DND-41 (cell line): ENCODE data around the gene TTC33.

Experiments
- ATAC-seq: fragments of 200-7000 bp; cut with Tn5 transposase; 3 replicates; pipeline ENCODE4 v1.9.1; 2021; ENCODE audit warnings: low read depth; ENCODE audit not compliant: insufficient read depth
- DNase-seq: peaks from one replicate; pipeline ENCODE4 v3.0.0-alpha.2; 2020
- H2AFZ ChIP-seq: 2 replicates; pipeline ENCODE4 v1.6.0; 2012; ENCODE audit warnings: low read depth, low read length
- H3K27ac ChIP-seq: 2 replicates; pipeline ENCODE4 v1.5.1; 2012; ENCODE audit warnings: low read length, inconsistent platforms
- H3K27me3 ChIP-seq: fragments of 200-600 bp; sonication (generic); 2 replicates; pipeline ENCODE4 v1.6.0; 2012; ENCODE audit warnings: low read length, mild to moderate bottlenecking, inconsistent platforms; ENCODE audit not compliant: insufficient read depth, poor library complexity
- H3K36me3 ChIP-seq: 2 replicates; pipeline ENCODE4 v1.5.1; 2012; ENCODE audit warnings: low read length, inconsistent platforms; ENCODE audit not compliant: insufficient read depth
- H3K4me1 ChIP-seq: 2 replicates; pipeline ENCODE4 v1.5.1; 2012; ENCODE audit warnings: mild to moderate bottlenecking, low read length; ENCODE audit not compliant: insufficient read depth
- H3K4me2 ChIP-seq: 2 replicates; pipeline ENCODE4 v1.6.0; 2012; ENCODE audit warnings: mild to moderate bottlenecking, moderate library complexity, low read length, inconsistent platforms; ENCODE audit not compliant: insufficient read depth
- H3K4me3 ChIP-seq, 2 experiments: fragments of 200-600 bp in 1 of 2; shearing (Covaris generic) in 1 of 2; 2 replicates each; pipeline ENCODE4 v1.5.1; 2012 to 2016; ENCODE audit warnings: inconsistent platforms in 2 of 2, low read length in 2 of 2, mild to moderate bottlenecking in 2 of 2, low read depth in 1 of 2, moderate library complexity in 1 of 2
- H3K79me2 ChIP-seq: 2 replicates; pipeline ENCODE4 v1.6.0; 2012; ENCODE audit warnings: low read length, inconsistent platforms; ENCODE audit not compliant: insufficient read depth
- H3K9ac ChIP-seq: 2 replicates; pipeline ENCODE4 v1.6.0; 2012; ENCODE audit warnings: low read depth, mild to moderate bottlenecking, inconsistent platforms, low read length, moderate library complexity
- H3K9me3 ChIP-seq: 2 replicates; pipeline ENCODE4 v1.5.1; 2012; ENCODE audit warnings: low read length, moderate library complexity, mild to moderate bottlenecking, inconsistent platforms; ENCODE audit not compliant: insufficient read depth, severe bottlenecking
- H4K20me1 ChIP-seq: 2 replicates; pipeline ENCODE4 v1.6.0; 2012; ENCODE audit warnings: low read length; ENCODE audit not compliant: insufficient read depth
- EZH2 ChIP-seq: IDR thresholded peaks from 3 replicates; pipeline ENCODE4 v1.6.1; 2012; ENCODE audit warnings: borderline replicate concordance, low read depth, mild to moderate bottlenecking, moderate library complexity, low read length, inconsistent platforms; ENCODE audit not compliant: severe bottlenecking
- TF ChIP-seq, protein P1 (sequence below): IDR thresholded peaks from 2 replicates; pipeline ENCODE4 v1.5.1; 2012; ENCODE audit warnings: borderline replicate concordance, low read length, moderate library complexity, mild to moderate bottlenecking; ENCODE audit not compliant: poor library complexity, severe bottlenecking; ENCODE audit errors: extremely low read depth

Gene TTC33

DNA sequence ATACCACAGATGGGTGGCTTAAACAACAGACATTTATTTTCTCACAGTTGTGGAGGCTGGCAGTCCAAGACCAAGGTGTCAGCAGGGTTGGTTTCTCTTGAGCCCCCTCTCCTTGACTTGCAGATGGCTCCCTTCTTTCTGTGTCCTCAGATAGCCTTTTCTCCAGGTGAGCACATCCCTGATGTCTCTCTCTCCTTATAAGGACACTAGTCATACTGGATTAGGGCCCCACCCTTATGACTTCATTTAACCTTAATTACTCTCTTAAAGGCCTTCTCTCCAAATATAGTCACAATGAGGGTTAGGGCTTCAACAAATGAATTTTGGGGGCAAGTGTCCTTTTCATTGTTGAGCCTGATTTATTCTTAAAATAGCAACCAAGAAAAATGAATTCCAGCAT is 61.3 kb downstream of the TTC33 start:
- Histone ChIP-seq H3K27ac (no peak overlapping the region), H3K4me2 (no peak overlapping the region), H4K20me1 (peaks cover 45% of the 10 kb centered on the region), H3K36me3 (peaks cover 63% of the 10 kb centered on the region), H3K9ac (no peak overlapping the region), H2AFZ (no peak overlapping the region), H3K27me3 (no peaks in the 10 kb centered on the region), H3K79me2 (peaks cover 57% of the 10 kb centered on the region), H3K4me3 (no peak overlapping the region), H3K9me3 (no peaks in the 10 kb centered on the region), H3K4me1 (peaks cover 20% of the 10 kb centered on the region)
- DNase-seq (no peak), ATAC-seq (peak; percentile 20; the same call in 2 of the 3 replicates)
- TF ChIP-seq EZH2: no peak
- TF ChIP-seq, protein P1, sequence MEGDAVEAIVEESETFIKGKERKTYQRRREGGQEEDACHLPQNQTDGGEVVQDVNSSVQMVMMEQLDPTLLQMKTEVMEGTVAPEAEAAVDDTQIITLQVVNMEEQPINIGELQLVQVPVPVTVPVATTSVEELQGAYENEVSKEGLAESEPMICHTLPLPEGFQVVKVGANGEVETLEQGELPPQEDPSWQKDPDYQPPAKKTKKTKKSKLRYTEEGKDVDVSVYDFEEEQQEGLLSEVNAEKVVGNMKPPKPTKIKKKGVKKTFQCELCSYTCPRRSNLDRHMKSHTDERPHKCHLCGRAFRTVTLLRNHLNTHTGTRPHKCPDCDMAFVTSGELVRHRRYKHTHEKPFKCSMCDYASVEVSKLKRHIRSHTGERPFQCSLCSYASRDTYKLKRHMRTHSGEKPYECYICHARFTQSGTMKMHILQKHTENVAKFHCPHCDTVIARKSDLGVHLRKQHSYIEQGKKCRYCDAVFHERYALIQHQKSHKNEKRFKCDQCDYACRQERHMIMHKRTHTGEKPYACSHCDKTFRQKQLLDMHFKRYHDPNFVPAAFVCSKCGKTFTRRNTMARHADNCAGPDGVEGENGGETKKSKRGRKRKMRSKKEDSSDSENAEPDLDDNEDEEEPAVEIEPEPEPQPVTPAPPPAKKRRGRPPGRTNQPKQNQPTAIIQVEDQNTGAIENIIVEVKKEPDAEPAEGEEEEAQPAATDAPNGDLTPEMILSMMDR: no peak

DNA sequence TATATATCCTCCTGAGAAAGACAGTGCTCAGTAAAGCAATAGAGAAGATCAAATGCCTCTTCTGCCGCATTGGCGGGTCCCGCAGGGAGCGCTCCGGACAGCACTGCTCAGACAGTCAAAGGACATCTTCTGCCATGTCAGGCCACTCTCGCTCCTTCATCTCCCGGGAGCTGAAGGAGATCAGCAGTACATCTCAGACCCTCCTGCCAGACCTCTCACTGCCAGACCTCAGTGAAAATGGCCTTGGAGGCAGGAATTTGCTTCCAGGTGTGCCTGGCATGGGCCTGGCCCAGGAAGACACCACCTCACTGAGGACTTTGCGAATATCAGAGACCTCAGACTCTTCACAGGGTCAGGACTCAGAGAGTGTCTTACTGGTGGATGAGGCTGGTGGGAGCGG is 63.9 kb downstream of the TTC33 start:
- peaks cover 86% of the 10 kb centered on the region for H3K36me3 ChIP-seq
- H3K27ac ChIP-seq: no peak overlapping the region
- H3K9me3 ChIP-seq: no peaks in the 10 kb centered on the region
- H3K27me3 ChIP-seq: no peaks in the 10 kb centered on the region
- ATAC-seq (no peak), DNase-seq (no peak)
- H3K79me2 ChIP-seq: peaks cover 82% of the 10 kb centered on the region
- H2AFZ ChIP-seq: no peak overlapping the region
- H4K20me1 ChIP-seq: peaks cover 67% of the 10 kb centered on the region
- no peak overlapping the region for H3K9ac ChIP-seq
- peak overlapping the region; percentile 65; the same call in 1 of the 2 replicates for H3K4me2 ChIP-seq
- no peak overlapping the region for H3K4me3 ChIP-seq
- TF ChIP-seq, protein P1: no peak
- no peak for TF ChIP-seq EZH2
- peaks cover 45% of the 10 kb centered on the region for H3K4me1 ChIP-seq

DNA sequence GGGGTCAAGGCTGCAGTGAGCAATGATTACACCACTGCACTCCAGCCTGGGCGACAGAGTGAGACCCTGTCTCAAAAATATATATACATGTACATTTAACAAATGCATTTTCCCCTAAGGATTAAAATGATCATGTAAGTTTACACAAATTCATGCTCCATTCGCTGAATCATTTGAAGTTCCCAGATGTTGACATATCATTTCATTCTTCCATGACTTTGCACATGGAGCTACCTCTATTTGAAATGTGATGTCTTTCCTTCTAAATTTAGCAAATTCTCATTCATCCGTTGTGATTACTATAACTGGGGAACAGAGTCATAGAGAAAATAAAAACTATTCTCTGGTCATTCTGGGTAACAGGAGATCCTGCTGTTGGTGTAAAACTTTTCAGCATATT is 65.5 kb downstream of the TTC33 start:
- H3K9me3 ChIP-seq: no peaks in the 10 kb centered on the region
- H3K79me2 ChIP-seq: peaks cover 99% of the 10 kb centered on the region
- no peak overlapping the region; the same call in 1 of the 2 replicates for H3K27ac ChIP-seq
- TF ChIP-seq EZH2: no peak
- peaks cover 61% of the 10 kb centered on the region for H3K4me1 ChIP-seq
- ATAC-seq (no peak), DNase-seq (no peak)
- peak overlapping the region; percentile 65 for H3K4me2 ChIP-seq
- H3K4me3 ChIP-seq: peak overlapping the region in 1 of 2 experiments; percentile 45; a peak in 1 of 4 replicates
- H2AFZ ChIP-seq: no peak overlapping the region
- H3K27me3 ChIP-seq: no peaks in the 10 kb centered on the region
- H4K20me1 ChIP-seq: peaks cover 82% of the 10 kb centered on the region
- no peak overlapping the region for H3K9ac ChIP-seq
- peaks cover 98% of the 10 kb centered on the region for H3K36me3 ChIP-seq

DNA sequence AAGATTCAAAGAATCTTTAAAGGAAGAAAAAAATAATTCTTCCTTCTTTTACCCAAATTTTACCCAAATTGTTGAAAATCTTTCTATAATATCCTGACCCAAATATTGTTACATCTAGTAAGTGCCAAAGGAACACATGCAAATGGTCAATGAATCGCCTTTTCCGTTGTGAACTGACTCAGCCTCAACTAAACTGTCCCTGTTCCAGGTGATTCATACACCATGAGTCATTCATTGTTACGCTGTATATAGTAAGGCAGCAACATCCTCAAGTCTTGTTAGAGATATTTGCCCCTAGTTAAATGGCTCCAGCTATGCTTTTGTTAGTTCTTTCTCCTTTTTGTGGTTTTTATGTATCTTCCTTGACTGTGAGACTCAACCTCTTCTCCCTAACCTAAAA is 66.3 kb downstream of the TTC33 start:
- H4K20me1 ChIP-seq: peaks cover 86% of the 10 kb centered on the region
- no peaks in the 10 kb centered on the region for H3K9me3 ChIP-seq
- H3K4me1 ChIP-seq: peaks cover 70% of the 10 kb centered on the region
- peak overlapping the region; percentile 65; the same call in 1 of the 2 replicates for H3K4me2 ChIP-seq
- H3K79me2 ChIP-seq: peaks cover 100% of the 10 kb centered on the region
- TF ChIP-seq, protein P1: no peak
- TF ChIP-seq EZH2: no peak
- peak overlapping the region; percentile 89 for H3K9ac ChIP-seq
- H3K4me3 ChIP-seq: peak overlapping the region in 1 of 2 experiments; percentile 95; a peak in 2 of 4 replicates
- DNase-seq (no peak), ATAC-seq (no peak)
- H3K36me3 ChIP-seq: peaks cover 100% of the 10 kb centered on the region
- H3K27me3 ChIP-seq: no peaks in the 10 kb centered on the region
- no peak overlapping the region for H2AFZ ChIP-seq
- H3K27ac ChIP-seq: no peak overlapping the region
